Mucosa of rectum (tissue), 2 donors: Measurements from ENCODE around the gene ZNF775.

Source experiments
- H3K27ac ChIP-seq, 2 donors: one replicate each; pipeline ENCODE4 v1.7.0; 2013; ENCODE audit warnings: inconsistent platforms in 2 of 2, low read depth in 2 of 2, low read length in 2 of 2
- H3K27me3 ChIP-seq, 2 donors: one replicate each; pipeline ENCODE4 v1.7.0; 2013; ENCODE audit warnings: low read length in 2 of 2; ENCODE audit not compliant: control insufficient read depth in 2 of 2, insufficient read depth in 2 of 2
- H3K36me3 ChIP-seq, 2 donors: one replicate each; pipeline ENCODE4 v1.7.0; 2013; ENCODE audit warnings: low read length in 2 of 2; ENCODE audit not compliant: control insufficient read depth in 2 of 2, insufficient read depth in 2 of 2
- H3K4me1 ChIP-seq, 2 donors: one replicate each; pipeline ENCODE4 v1.7.0; 2013; ENCODE audit warnings: low read length in 2 of 2, mild to moderate bottlenecking in 1 of 2; ENCODE audit not compliant: control insufficient read depth in 2 of 2, insufficient read depth in 2 of 2
- H3K4me3 ChIP-seq, 2 donors: one replicate each; pipeline ENCODE4 v1.7.0; 2013; ENCODE audit warnings: low read length in 2 of 2
- H3K9ac ChIP-seq, 2 donors: one replicate each; pipeline ENCODE4 v1.7.0; 2013; ENCODE audit warnings: low read length in 2 of 2, low read depth in 1 of 2, mild to moderate bottlenecking in 1 of 2
- H3K9me3 ChIP-seq, 2 donors: one replicate each; pipeline ENCODE4 v1.7.0; 2013; ENCODE audit warnings: low read length in 2 of 2; ENCODE audit not compliant: control insufficient read depth in 2 of 2
- donor health status: healthy.
- donor health status: Normal muscosa, but diverticular disease.

The ZNF775 gene

GRCh38 chr7:150344299-150344698 lies 34.8 kb upstream of the ZNF775 start:
- no peaks in the 10 kb centered on the region for H3K36me3 ChIP-seq
- no peak overlapping the region for H3K9ac ChIP-seq
- H3K4me3 ChIP-seq: no peak overlapping the region
- H3K27me3 ChIP-seq: peaks cover 0 to 4% of the 10 kb centered on the region in 2 donors
- H3K4me1 ChIP-seq: peaks cover 8 to 19% of the 10 kb centered on the region in 2 donors
- no peaks in the 10 kb centered on the region for H3K9me3 ChIP-seq
- H3K27ac ChIP-seq: no peak overlapping the region

DNA sequence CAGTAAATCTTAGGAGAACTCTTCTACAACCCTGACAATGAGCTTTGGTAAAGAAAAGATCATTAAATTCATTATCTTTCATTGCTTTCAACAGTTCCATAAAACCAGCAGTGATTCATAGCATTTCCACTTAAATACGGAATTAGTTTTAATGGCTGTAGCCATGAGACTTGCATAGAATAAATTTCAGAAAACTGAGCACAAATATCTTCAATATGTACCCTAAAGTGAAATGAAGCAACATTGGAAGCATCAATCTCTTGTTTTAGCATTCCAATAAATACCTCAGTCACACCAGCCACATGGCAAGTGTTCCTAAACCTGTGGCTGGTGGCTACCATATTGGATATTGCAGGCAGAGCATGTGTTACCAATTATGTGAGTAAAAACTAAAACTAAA lies 34.1 kb upstream of the ZNF775 start:
- peaks cover 2 to 12% of the 10 kb centered on the region in 2 donors for H3K4me1 ChIP-seq
- peaks cover 0 to 4% of the 10 kb centered on the region in 2 donors for H3K27me3 ChIP-seq
- H3K36me3 ChIP-seq: no peaks in the 10 kb centered on the region
- no peak overlapping the region for H3K27ac ChIP-seq
- no peak overlapping the region for H3K4me3 ChIP-seq
- H3K9ac ChIP-seq: no peak overlapping the region
- H3K9me3 ChIP-seq: no peaks in the 10 kb centered on the region

DNA sequence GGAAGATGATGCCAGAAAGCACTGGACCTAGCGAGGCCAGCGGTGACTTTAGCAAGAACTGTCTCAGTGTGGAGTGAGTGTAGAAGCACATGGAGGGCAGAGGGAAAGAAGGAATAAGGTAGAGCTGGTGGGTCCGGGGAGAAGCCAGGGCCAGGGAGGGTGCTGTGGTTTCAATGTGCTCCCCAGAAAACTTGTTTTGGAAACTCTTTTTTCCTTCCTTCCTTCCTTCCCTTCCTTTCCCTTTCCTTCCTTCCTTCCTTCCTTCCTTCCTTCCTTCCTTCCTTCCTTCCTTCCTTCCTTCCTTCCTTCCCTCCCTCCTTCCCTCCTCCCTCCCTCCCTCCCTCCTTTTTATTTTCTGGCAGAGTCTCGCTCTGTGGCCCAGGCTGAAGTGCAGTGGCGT lies 32.2 kb upstream of the ZNF775 start:
- no peak overlapping the region for H3K9ac ChIP-seq
- H3K4me1 ChIP-seq: peaks cover 0 to 2% of the 10 kb centered on the region in 2 donors
- H3K9me3 ChIP-seq: no peaks in the 10 kb centered on the region
- H3K27ac ChIP-seq: no peak overlapping the region
- no peaks in the 10 kb centered on the region for H3K36me3 ChIP-seq
- H3K27me3 ChIP-seq: peaks cover 0 to 3% of the 10 kb centered on the region in 2 donors
- H3K4me3 ChIP-seq: no peak overlapping the region

DNA sequence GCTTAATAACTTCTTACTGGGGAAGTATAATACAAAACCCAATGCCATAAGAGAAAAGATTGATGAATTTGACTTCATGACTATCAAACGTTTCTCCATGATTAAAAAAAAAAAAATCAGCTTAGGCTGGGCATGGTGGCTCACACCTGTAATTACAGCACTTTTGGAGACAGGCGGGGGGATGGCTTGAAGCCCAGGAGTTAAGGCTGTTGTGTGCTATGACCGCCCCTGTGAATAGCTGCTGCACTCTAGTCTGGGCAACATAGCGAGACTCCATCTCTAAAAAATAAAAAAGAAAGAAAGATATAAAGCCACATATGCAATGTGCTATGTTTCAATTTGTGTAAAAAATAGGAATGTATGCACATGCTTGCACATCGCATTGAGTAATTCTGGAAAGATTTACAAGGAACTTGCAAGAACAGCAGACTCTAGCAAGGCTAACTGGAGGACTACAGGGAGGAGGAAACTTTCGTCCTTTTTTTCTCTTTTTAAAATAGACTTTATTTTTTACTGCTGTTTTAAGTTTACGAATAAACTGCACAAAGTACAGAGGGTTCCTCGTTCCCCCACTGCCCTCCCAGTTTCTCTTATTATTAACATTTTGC lies 27.4 kb upstream of the ZNF775 start:
- H3K4me3 ChIP-seq: no peak overlapping the region
- H3K27ac ChIP-seq: no peak overlapping the region
- H3K9ac ChIP-seq: no peak overlapping the region
- H3K9me3 ChIP-seq: no peaks in the 10 kb centered on the region
- H3K27me3 ChIP-seq: no peaks in the 10 kb centered on the region
- H3K36me3 ChIP-seq: no peaks in the 10 kb centered on the region
- H3K4me1 ChIP-seq: peaks cover 7 to 14% of the 10 kb centered on the region in 2 donors

- peak overlapping the region; percentile 38 to 59 for H3K27ac ChIP-seq
- H3K27me3 ChIP-seq: no peaks in the 10 kb centered on the region
- no peaks in the 10 kb centered on the region for H3K9me3 ChIP-seq
- peaks cover 12 to 14% of the 10 kb centered on the region in 2 donors for H3K4me1 ChIP-seq
- H3K36me3 ChIP-seq: no peaks in the 10 kb centered on the region
- H3K9ac ChIP-seq: peak overlapping the region in 1 of 2 donors; percentile 9
- H3K4me3 ChIP-seq: no peak overlapping the region
These were observed 23.5 kb upstream of the ZNF775 start for GRCh38 chr7:150355666-150356059.

GRCh38 chr7:150356265-150356897 lies 22.7 kb upstream of the ZNF775 start:
- H3K27me3 ChIP-seq: no peaks in the 10 kb centered on the region
- peaks cover 12 to 14% of the 10 kb centered on the region in 2 donors for H3K4me1 ChIP-seq
- H3K36me3 ChIP-seq: no peaks in the 10 kb centered on the region
- H3K27ac ChIP-seq: peak overlapping the region in 1 of 2 donors; percentile 38
- no peak overlapping the region for H3K4me3 ChIP-seq
- H3K9ac ChIP-seq: no peak overlapping the region
- H3K9me3 ChIP-seq: no peaks in the 10 kb centered on the region

- Histone ChIP-seq H3K36me3 (no peaks in the 10 kb centered on the region), H3K4me1 (peaks cover 9 to 12% of the 10 kb centered on the region in 2 donors), H3K9me3 (no peaks in the 10 kb centered on the region), H3K4me3 (peak overlapping the region in 1 of 2 donors; percentile 22), H3K9ac (no peak overlapping the region), H3K27ac (peak overlapping the region in 1 of 2 donors; percentile 23), H3K27me3 (no peaks in the 10 kb centered on the region)
These were observed 21.9 kb upstream of the ZNF775 start for GRCh38 chr7:150357270-150357669.

DNA sequence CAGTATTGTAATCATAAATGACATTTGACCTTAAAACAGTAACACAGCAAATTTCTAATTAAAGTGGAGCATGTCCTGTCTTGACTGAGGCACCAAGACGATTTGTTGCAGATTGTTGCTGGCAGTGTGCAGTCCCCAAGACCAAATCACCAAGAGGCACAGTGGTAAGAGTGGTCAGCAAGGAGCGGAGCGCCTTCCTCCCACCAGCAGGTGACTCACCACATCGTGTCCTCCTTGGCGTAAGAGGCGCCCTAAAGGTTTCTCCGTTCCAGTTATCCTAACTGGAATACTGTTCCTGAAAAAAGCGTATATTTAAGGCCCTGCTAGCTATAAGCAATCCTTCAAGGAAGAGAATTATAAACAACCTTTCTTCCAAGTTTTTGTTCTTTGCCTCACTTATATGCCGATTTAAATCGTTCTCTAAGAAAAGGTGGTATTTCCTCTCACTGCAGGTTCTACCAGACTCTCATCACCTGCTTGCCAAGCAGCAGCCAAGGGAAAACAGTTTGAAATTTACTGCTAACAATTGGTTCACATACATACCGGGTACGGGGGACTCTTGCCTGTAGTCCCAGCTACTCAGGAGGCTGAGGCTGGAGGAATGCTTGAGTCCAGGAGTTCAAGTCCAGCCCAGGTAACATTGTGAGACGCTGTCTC lies 21.2 kb upstream of the ZNF775 start:
- Histone ChIP-seq H3K27me3 (no peaks in the 10 kb centered on the region), H3K9me3 (no peaks in the 10 kb centered on the region), H3K4me3 (peak overlapping the region in 1 of 2 donors; percentile 22), H3K36me3 (no peaks in the 10 kb centered on the region), H3K9ac (no peak overlapping the region), H3K27ac (peak overlapping the region in 1 of 2 donors; percentile 23), H3K4me1 (peaks cover 9 to 12% of the 10 kb centered on the region in 2 donors)

- H3K4me3 ChIP-seq: no peak overlapping the region
- peaks cover 9 to 12% of the 10 kb centered on the region in 2 donors for H3K4me1 ChIP-seq
- no peaks in the 10 kb centered on the region for H3K27me3 ChIP-seq
These were observed 20.7 kb upstream of the ZNF775 start for GRCh38 chr7:150358433-150358832.

DNA sequence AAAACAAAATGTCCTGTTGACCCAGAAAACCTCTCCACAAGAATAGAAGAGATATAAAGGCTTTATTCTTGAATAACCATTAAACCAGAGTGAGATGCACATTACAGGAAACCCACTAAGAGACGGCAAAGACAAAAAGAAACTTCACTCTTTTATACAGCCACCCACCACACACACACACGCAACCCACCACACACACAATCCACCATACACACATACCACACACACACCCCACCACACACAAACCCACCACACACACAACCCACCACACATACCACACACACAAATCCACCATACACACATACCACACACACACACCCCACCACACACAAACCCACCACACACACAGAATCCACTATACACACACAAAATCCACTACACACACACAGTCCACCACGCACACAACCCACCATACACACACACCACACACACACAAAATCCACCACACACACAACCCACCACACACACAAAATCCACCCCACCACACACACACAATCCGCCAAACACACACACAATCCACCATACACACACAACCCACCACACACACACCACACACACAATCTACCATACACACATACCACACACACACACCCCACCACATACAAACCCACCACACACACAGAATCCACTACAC lies 20.0 kb upstream of the ZNF775 start:
- Histone ChIP-seq H3K4me1 (peaks cover 9 to 12% of the 10 kb centered on the region in 2 donors), H3K4me3 (no peak overlapping the region), H3K9ac (no peak overlapping the region), H3K9me3 (no peaks in the 10 kb centered on the region), H3K27ac (no peak overlapping the region), H3K27me3 (no peaks in the 10 kb centered on the region), H3K36me3 (no peaks in the 10 kb centered on the region)

More at GRCh38 chr7:150358433-150358832, 20.7 kb upstream of the ZNF775 start:
- Histone ChIP-seq H3K27ac (no peak overlapping the region), H3K9ac (no peak overlapping the region), H3K36me3 (no peaks in the 10 kb centered on the region), H3K9me3 (no peaks in the 10 kb centered on the region)
